Stimulated activated CD4-positive, alpha-beta T cell treated with anti-CD3 and anti-CD28 coated beads, Interleukin-2, amount 100 ng/mL, for 24 hours (primary cell): ENCODE results near the gene LPIN3.

ENCODE experiments used
- DNase-seq, 2 donors: peaks; one replicate each; pipeline ENCODE4 v3.0.0-alpha.2; 2020

Gene LPIN3

DNA sequence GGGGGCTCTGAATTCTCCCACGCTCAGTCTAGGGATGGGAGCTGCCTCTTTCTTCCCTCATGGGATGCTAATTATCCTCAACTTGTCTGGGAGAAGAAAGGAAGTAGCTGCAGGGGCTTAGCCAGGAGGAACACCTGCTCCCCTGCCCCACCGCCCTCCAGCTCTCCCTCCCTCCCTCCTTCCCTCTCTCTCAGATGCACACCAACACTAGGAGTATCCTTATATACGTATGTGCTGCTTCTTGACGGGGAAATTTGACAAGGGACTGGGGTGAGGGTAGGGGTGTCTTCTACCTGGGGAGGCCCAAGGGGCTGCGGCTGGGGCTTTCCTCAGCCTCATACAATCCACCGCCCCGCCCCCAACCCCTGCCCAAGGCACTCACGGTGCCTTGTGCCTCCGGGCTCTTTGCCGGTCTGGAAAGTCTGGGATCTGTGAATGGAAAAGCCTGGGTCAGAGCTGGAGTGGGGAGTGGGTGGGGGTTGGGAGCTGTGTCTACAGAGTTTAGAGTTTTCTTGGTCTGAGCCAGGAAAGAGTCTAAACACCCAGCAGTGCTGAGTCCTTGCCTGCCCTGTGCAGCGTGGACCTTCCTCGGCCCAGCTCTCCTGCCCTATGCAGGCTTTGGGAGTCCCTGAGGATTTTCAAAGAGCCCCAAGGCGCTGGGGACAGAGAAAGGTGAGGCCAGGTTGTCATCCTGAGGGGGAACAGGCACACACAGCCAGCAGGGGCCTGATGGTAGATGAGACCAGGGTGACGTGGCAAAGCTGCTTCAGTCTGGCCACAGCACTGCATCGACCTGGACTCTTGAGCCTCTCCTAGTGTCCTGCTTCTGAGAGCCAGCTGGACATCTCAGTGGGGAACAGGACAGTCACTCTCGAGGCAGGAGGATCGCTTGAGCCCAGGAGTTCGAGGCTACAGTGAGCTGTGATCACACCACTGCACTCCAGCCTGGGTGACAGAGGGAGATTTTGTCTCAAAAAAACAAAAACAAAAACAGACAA, 55.3 kb downstream of the LPIN3 start:
- DNase-seq: no peak

DNA sequence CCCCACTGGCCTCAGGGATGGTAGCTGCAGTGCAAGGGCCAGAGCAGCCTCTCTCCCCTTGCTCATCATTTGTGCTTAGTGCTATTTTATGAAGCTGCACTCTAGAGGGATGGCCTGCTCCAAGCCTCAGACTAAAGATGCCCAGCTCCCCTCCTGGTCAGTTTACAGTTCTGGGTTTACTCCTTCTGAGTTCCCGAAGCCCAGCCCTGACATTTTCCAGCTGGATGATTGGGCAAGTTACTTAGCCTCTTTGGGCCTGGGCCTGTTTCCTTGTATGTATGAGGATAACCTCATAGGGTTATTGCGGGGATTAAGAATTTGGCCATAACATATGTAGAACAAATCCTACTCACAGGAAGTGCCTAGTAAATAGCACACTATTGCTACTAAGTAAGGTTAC, 57.8 kb downstream of the LPIN3 start:
- DNase-seq: no peak

DNA sequence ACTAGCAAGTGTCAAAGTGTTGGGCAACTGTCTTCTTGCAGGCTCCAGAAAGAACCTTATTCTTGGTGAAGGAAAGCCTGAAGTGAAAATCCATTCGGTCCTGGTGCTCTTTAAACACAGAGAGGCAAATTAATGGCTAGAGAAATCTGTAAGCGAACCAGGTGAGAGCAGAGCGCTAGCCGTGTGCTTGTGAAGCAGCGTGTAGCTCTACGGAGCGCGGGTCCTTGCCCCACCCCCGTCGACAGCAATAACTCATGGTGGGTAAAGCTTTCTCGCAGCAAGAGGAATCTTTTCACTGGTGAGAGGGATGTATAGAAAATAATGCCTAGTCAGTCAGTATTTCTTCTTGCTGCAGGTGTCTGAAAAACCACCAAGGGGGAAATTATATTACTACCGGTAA, 63.0 kb downstream of the LPIN3 start:
- DNase-seq: no peak

- DNase-seq: no peak
Measured at GRCh38 chr20:41405436-41405835, 64.8 kb downstream of the LPIN3 start.

DNA sequence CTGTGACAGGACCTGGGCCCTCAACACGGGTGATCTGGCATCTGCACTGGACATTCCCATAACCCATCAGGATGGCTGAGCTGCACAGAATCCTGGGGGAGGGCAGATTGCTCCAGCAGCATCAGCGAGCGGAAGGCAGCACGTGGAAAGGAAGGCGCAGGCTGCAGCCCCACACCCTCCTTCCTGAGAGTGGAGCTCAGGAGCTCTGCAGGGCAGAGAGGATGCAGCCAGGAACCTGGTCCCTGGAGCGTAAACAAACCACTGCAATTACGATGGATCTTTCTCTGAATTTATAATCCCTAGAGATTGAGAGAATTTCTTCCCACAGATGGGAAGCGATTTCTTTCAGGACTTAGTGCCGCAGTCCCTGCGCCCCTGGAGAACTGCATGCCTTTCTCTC, 65.7 kb downstream of the LPIN3 start:
- no peak for DNase-seq

DNA sequence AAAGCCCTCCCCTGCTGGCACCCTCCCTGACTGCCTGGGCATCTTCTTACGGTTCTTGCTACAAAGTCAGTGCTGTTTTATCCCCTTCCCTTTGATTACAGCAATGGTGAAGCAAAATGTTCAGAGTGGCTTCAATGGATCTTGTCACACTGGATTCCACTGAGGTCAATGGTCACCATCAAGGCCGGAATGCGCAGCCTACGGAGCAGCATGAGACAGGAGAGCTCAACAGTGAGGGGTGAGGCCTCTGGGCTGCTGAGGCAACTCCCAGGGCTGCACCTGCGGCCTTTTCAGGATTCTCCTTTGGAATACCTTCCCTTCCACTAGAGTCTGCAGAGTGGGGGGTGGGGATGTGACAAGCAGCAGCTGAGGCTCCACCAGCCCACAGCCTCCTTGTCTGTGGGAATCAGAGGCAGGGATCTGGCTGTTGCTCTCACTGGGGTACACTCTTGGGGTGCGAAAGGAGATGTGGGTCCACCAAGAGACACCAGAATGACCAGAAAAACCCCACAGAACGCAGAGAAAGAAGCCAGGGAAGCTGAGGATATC, 66.3 kb downstream of the LPIN3 start:
- DNase-seq: no peak

- DNase-seq: no peak
Measured at GRCh38 chr20:41407607-41408006, 67.0 kb downstream of the LPIN3 start.

GRCh38 chr20:41408156-41408794, 67.7 kb downstream of the LPIN3 start:
- DNase-seq: no peak

DNA sequence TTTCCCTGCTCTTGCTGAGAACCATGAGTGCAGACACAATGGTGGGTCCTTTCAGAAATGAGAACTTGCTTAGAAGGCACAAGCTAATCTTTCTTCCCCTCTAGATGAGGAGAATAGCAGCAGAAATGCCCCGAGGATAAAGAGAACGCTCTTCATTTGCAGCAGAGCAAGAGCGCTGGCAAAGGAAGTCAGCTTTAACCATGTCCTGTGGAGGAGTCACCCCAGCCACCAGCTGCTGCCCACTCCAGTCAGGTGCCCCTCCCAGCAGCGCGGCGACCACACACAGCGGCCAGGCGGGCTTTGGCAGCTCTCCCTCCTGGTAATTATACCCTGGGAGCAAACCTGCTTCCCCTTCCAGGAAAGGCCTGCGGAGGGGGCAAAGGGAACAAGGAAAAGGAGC, 68.4 kb downstream of the LPIN3 start:
- DNase-seq: no peak
